HepG2 (cell line): Measurements from ENCODE around the gene MTG1. TPM values are rescaled to one million over a fixed set of nuclear protein-coding genes. Genes with fewer than 3 reads are reported as not detected.

Experiments
- DNMT3B ChIP-seq: conservative IDR thresholded peaks from 2 replicates; pipeline ENCODE4 v1.6.1; 2016; ENCODE audit warnings: missing biosample characterization, control low read depth
- FUBP1 ChIP-seq: sonication (generic); formaldehyde crosslinking; IDR thresholded peaks from 2 replicates; pipeline ENCODE4 v1.5.1; 2020; ENCODE audit warnings: missing genetic modification reagents, mild to moderate bottlenecking, borderline replicate concordance
- HHEX ChIP-seq: IDR thresholded peaks from 2 replicates; pipeline ENCODE4 v1.6.1; 2016; ENCODE audit warnings: control low read depth
- KLF16 ChIP-seq, 2 experiments: sonication (generic) in 1 of 2; formaldehyde crosslinking in 1 of 2; IDR thresholded peaks; 2 replicates each; pipeline versions ENCODE4 v1.6.1 to v1.8.0; 2016 to 2023; ENCODE audit warnings: missing genetic modification reagents in 2 of 2, missing compliant biosample characterization in 1 of 2
- MAFK ChIP-seq, 2 experiments: IDR thresholded peaks in 1 of 2; conservative IDR thresholded peaks in 1 of 2; 2 replicates each; pipeline ENCODE4 v1.6.1; 2011; ENCODE audit warnings: improper control_type of control experiment in 2 of 2, low read length in 2 of 2
- MXD1 ChIP-seq: sonication (generic); formaldehyde crosslinking; IDR thresholded peaks from 2 replicates; pipeline ENCODE4 v1.4.0; 2020; ENCODE audit warnings: mild to moderate bottlenecking, missing genetic modification reagents
- MYC ChIP-seq: sonication (generic); formaldehyde crosslinking; IDR thresholded peaks from 2 replicates; pipeline ENCODE4 v1.9.0; 2021; ENCODE audit warnings: missing genetic modification reagents, borderline replicate concordance
- NCOR1 ChIP-seq: fragments of 200-600 bp; sonication (generic); IDR thresholded peaks from 2 replicates; pipeline ENCODE4 v1.7.0; 2017; ENCODE audit warnings: antibody characterized with exemption, low read length, borderline replicate concordance
- POGK ChIP-seq: sonication (generic); formaldehyde crosslinking; conservative IDR thresholded peaks from 2 replicates; pipeline ENCODE4 v1.8.0; 2022; ENCODE audit warnings: mild to moderate bottlenecking, moderate library complexity, missing genetic modification reagents
- RELA ChIP-seq: sonication (generic); formaldehyde crosslinking; IDR thresholded peaks from 2 replicates; pipeline ENCODE4 v1.4.0; 2020; ENCODE audit warnings: missing genetic modification reagents
- SSRP1 ChIP-seq: IDR thresholded peaks from 2 replicates; pipeline ENCODE4 v1.6.1; 2016; ENCODE audit warnings: control low read depth
- THAP7 ChIP-seq: sonication (generic); formaldehyde crosslinking; IDR thresholded peaks from 2 replicates; pipeline ENCODE4 v1.8.1; 2023; ENCODE audit warnings: mild to moderate bottlenecking, missing genetic modification reagents
- ZC3H4 ChIP-seq: sonication (generic); formaldehyde crosslinking; IDR thresholded peaks from 2 replicates; pipeline ENCODE4 v1.4.0; 2020; ENCODE audit warnings: missing genetic modification reagents, borderline replicate concordance
- ZFP82 ChIP-seq: sonication (generic); formaldehyde crosslinking; IDR thresholded peaks from 2 replicates; pipeline ENCODE4 v1.5.1; 2020; ENCODE audit warnings: mild to moderate bottlenecking, missing genetic modification reagents, borderline replicate concordance
- ZNF331 ChIP-seq: sonication (generic); formaldehyde crosslinking; IDR thresholded peaks from 2 replicates; pipeline ENCODE4 v1.4.0; 2020; ENCODE audit warnings: missing genetic modification reagents
- ZNF34 ChIP-seq: sonication (generic); formaldehyde crosslinking; IDR thresholded peaks from 2 replicates; pipeline ENCODE4 v1.4.0; 2020; ENCODE audit warnings: mild to moderate bottlenecking, missing genetic modification reagents, borderline replicate concordance
- ZNF598 ChIP-seq: sonication (generic); formaldehyde crosslinking; IDR thresholded peaks from 2 replicates; pipeline ENCODE4 v1.5.1; 2020; ENCODE audit warnings: mild to moderate bottlenecking, missing genetic modification reagents, borderline replicate concordance
- ZNF607 ChIP-seq: sonication (generic); formaldehyde crosslinking; IDR thresholded peaks from 2 replicates; pipeline ENCODE4 v1.5.1; 2020; ENCODE audit warnings: missing genetic modification reagents, mild to moderate bottlenecking, borderline replicate concordance
- ZNF703 ChIP-seq: sonication (generic); formaldehyde crosslinking; IDR thresholded peaks from 2 replicates; pipeline ENCODE4 v1.5.1; 2020; ENCODE audit warnings: missing genetic modification reagents, mild to moderate bottlenecking, moderate library complexity, borderline replicate concordance
- ZNF740 ChIP-seq: sonication (generic); formaldehyde crosslinking; IDR thresholded peaks from 2 replicates; pipeline ENCODE4 v1.4.0; 2020; ENCODE audit warnings: missing genetic modification reagents
- ZSCAN21 ChIP-seq: sonication (generic); formaldehyde crosslinking; IDR thresholded peaks from 2 replicates; pipeline ENCODE4 v1.8.0; 2022; ENCODE audit warnings: mild to moderate bottlenecking, missing genetic modification reagents, moderate library complexity, borderline replicate concordance
- ZSCAN29 ChIP-seq: sonication (generic); formaldehyde crosslinking; conservative IDR thresholded peaks from 2 replicates; pipeline ENCODE4 v1.4.0; 2020; ENCODE audit warnings: mild to moderate bottlenecking, missing genetic modification reagents
- polyA plus RNA-seq, 8 experiments: library from polyadenylated mRNA; depleted of rRNA in 3 of 8; stranded (reverse) in 7 of 8; unstranded in 1 of 8; fragments of >200 nt; fragmentation: Illumina TruSeq in 4 of 8; extraction: Trizol in 4 of 8; gene quantifications; 2 replicates each; pipeline versions ENCODE4 v1.2.1 to v1.2.3, GENCODE V29; 2011 to 2016; ENCODE audit warnings: low read depth in 4 of 8, missing spikeins in 1 of 8, mixed read lengths in 1 of 8; ENCODE audit not compliant: insufficient read depth in 1 of 8
- total RNA-seq, 5 experiments: library from RNA; depleted of rRNA; stranded (reverse); fragments of >200 nt; fragmentation: Illumina TruSeq; extraction: Trizol; gene quantifications; 2 replicates each; pipeline ENCODE4 v1.2.3, GENCODE V29; 2016; ENCODE audit warnings: low read depth in 1 of 5

The MTG1 gene
- total and polyA plus RNA-seq, 2 of the 13 experiments (the other 11 are each of a cell fraction or from before 2014, with no cell fraction given) = 42.0 to 103 TPM

GRCh38 chr10:133358162-133358924 lies 35.6 kb upstream of the MTG1 start (continued):
- peak; percentile 56; the same call in 1 of the 2 replicates for TF ChIP-seq MYC (CRISPR knock-in tag)
- TF ChIP-seq ZNF740 (CRISPR knock-in tag) = no peak
- TF ChIP-seq ZSCAN29 (CRISPR knock-in tag) = no peak
- no peak for TF ChIP-seq NCOR1
- TF ChIP-seq ZC3H4 (CRISPR knock-in tag) = no peak
- no peak for TF ChIP-seq ZNF34 (CRISPR knock-in tag)
- no peak for TF ChIP-seq DNMT3B (CRISPR knock-in tag)
- TF ChIP-seq KLF16 (CRISPR knock-in tag; IDR thresholded peaks at IDR 0.05) = no peak
- TF ChIP-seq ZNF607 (CRISPR knock-in tag) = peak; percentile 73; the same call in 1 of the 2 replicates
- no peak for TF ChIP-seq MAFK (conservative IDR thresholded peaks at IDR 0.05 in 1 of 2, IDR thresholded peaks at IDR 0.05 in 1 of 2; ENCODE audit: low read length in 2 of 2)
- TF ChIP-seq FUBP1 (CRISPR knock-in tag) = no peak
- TF ChIP-seq ZNF703 (CRISPR knock-in tag) = no peak
- no peak; the same call in 1 of the 2 replicates for TF ChIP-seq ZNF598 (CRISPR knock-in tag)
- TF ChIP-seq RELA (CRISPR knock-in tag) = no peak
- TF ChIP-seq POGK (CRISPR knock-in tag) = peak; percentile 62; the same call in 1 of the 2 replicates
- 0 out of 2 replicates have a peak, but pooled peaks have one; percentile 73 for TF ChIP-seq ZSCAN21 (CRISPR knock-in tag)
- 0 out of 2 replicates have a peak, but pooled peaks have one; percentile 65 for TF ChIP-seq THAP7 (CRISPR knock-in tag)
- no peak for TF ChIP-seq HHEX (CRISPR knock-in tag)
- 0 out of 2 replicates have a peak, but pooled peaks have one; percentile 20 for TF ChIP-seq MXD1
- no peak for TF ChIP-seq SSRP1
- no peak for TF ChIP-seq ZNF331 (CRISPR knock-in tag)
- TF ChIP-seq ZFP82 (CRISPR knock-in tag) = peak; percentile 38; the same call in 1 of the 2 replicates
